Kidney (tissue), 14 donors: Measurements from ENCODE around the gene RNF10. TPM values are rescaled to one million over a fixed set of nuclear protein-coding genes. Genes with fewer than 3 reads are reported as not detected.
A peak's percentile ranks its signal among the peaks of the same experiment; 100 is the strongest.

Experiments
- DNase-seq, 5 donors: peaks; one replicate each; pipeline ENCODE4 v3.0.0-alpha.2; 2013 to 2020
- FAIRE-seq: peaks from 2 replicates; lab custom pipeline; 2012; peaks lifted over from hg19 to GRCh38; lab: Jason Lieb, UNC
- H3K27ac ChIP-seq, 2 donors: one replicate each; pipeline ENCODE4 v1.7.0; 2013; ENCODE audit warnings: low read depth in 2 of 2, low read length in 2 of 2, inconsistent platforms in 1 of 2
- H3K27me3 ChIP-seq: one replicate; pipeline ENCODE4 v1.7.1; 2013; ENCODE audit warnings: low read length, inconsistent platforms; ENCODE audit not compliant: control insufficient read depth, insufficient read depth
- H3K36me3 ChIP-seq, 3 donors: one replicate each; pipeline versions ENCODE4 v1.7.0 to v1.7.1; 2013; ENCODE audit warnings: low read length in 3 of 3, control low read depth in 1 of 3, inconsistent platforms in 1 of 3; ENCODE audit not compliant: insufficient read depth in 3 of 3, control insufficient read depth in 2 of 3
- H3K4me1 ChIP-seq, 3 donors: one replicate each; pipeline versions ENCODE4 v1.7.0 to v1.7.1; 2013; ENCODE audit warnings: low read length in 3 of 3, inconsistent platforms in 1 of 3, low read depth in 1 of 3; ENCODE audit not compliant: control insufficient read depth in 2 of 3, insufficient read depth in 2 of 3
- H3K4me3 ChIP-seq, 3 donors: one replicate each; pipeline versions ENCODE4 v1.7.0 to v1.8.1; 2013; ENCODE audit warnings: low read length in 3 of 3, control low read depth in 1 of 3, inconsistent platforms in 1 of 3
- H3K9ac ChIP-seq, 3 donors: one replicate each; pipeline versions ENCODE4 v1.7.0 to v1.7.1; 2013; ENCODE audit warnings: low read length in 3 of 3, control low read depth in 1 of 3, inconsistent platforms in 1 of 3
- H3K9me3 ChIP-seq, 3 donors: one replicate each; pipeline versions ENCODE4 v1.7.0 to v1.7.1; 2013; ENCODE audit warnings: low read length in 3 of 3, control low read depth in 1 of 3, inconsistent platforms in 1 of 3; ENCODE audit not compliant: control insufficient read depth in 2 of 3, insufficient read depth in 1 of 3
- intact Hi-C: fragments of 100-400 bp; cut with DNase I; formaldehyde crosslinking; loops from one replicate; pipeline ENCODE4 v1.11.1; 2022
- polyA plus RNA-seq: library from polyadenylated mRNA; stranded (reverse); fragments of 350-450 nt; fragmentation: Illumina TruSeq; extraction: RNeasy Lipid Tissue Mini Kit (QIAGEN cat#74804); gene quantifications from one replicate; pipeline ENCODE4 v1.2.3, GENCODE V29; 2014; ENCODE audit warnings: low read depth, low replicate concordance; ENCODE audit not compliant: insufficient read depth
- total RNA-seq: library from RNA; stranded (reverse); fragmentation: NEBNext Ultra II Directional; extraction: Animal tissue kit (Norgen Biotek cat#: 25700); gene quantifications from one replicate; pipeline ENCODE4 v1.2.1, GENCODE V29; 2021
- TF ChIP-seq, protein P1 (sequence below): IDR thresholded peaks from 3 replicates; pipeline ENCODE4 v1.5.1; 2012; ENCODE audit warnings: mild to moderate bottlenecking, moderate library complexity, borderline replicate concordance; ENCODE audit not compliant: insufficient read depth; ENCODE audit errors: extremely low read depth
- donor health status: control.
- donor health status: control.
- donor health status: control.
- donor health status: control.
- donor health status: control.
- donor health status: DM: yes; HTN: yes; CAD: no.
- donor health status: Normal renal cell carcinoma (clear cell type).

RNF10 gene
- total and polyA plus RNA-seq, 2 donors from 2014 or later, result 220 to 229 TPM

DNA sequence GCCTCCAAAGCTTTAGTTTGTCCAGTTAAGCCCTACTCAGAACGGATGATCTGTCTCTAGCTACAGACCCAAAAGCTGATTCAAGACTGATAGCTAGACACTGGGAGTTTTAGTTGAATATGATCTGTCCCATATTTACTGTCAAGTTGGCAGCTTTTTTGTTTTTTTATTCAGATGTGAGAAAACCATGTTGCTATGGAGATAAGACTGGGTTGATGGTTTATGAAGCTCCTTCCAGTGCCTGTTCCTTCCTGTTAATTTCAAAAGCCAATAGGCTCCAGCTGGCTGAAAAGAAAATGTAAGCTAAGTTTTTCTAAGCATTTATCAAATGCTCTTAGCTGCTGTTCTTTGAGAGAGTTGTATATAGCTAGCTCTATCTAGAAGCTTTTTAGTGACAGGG is 33.6 kb upstream of the RNF10 start:
- TF ChIP-seq, protein P1, sequence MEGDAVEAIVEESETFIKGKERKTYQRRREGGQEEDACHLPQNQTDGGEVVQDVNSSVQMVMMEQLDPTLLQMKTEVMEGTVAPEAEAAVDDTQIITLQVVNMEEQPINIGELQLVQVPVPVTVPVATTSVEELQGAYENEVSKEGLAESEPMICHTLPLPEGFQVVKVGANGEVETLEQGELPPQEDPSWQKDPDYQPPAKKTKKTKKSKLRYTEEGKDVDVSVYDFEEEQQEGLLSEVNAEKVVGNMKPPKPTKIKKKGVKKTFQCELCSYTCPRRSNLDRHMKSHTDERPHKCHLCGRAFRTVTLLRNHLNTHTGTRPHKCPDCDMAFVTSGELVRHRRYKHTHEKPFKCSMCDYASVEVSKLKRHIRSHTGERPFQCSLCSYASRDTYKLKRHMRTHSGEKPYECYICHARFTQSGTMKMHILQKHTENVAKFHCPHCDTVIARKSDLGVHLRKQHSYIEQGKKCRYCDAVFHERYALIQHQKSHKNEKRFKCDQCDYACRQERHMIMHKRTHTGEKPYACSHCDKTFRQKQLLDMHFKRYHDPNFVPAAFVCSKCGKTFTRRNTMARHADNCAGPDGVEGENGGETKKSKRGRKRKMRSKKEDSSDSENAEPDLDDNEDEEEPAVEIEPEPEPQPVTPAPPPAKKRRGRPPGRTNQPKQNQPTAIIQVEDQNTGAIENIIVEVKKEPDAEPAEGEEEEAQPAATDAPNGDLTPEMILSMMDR, result no peak

DNA sequence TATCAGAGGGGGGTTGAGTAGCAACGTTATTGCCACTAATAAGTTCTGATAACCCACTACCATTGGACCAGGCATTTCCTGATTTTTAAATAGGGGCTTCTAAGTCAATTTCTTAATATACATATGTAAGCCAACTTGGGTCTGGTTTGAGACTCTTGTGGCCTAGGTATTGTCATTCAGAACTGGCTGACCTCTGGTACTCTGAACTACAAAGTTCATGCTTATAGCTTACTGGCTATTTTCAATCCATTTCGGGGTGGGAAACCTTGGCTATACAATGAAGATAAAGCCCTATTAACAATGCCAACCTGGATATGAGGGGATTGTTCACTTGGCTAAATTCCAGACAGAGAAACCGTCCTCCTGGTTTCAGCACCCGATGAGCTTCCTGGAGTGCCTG is 29.6 kb upstream of the RNF10 start:
- FAIRE-seq, result no peak

More for the DNA sequence above, 33.6 kb upstream of the RNF10 start:
- no peak overlapping the region for H3K27ac ChIP-seq
- no peak overlapping the region for H3K4me3 ChIP-seq
- intact Hi-C loops, result no loop called here
- DNase-seq (peak in 1 of 5 donors; percentile 11), FAIRE-seq (no peak)
- no peaks in the 10 kb centered on the region for H3K9me3 ChIP-seq
- H3K9ac ChIP-seq, result no peak overlapping the region
- H3K36me3 ChIP-seq, result peaks cover 4 to 28% (median 10%) of the 10 kb centered on the region in 3 donors
- no peaks in the 10 kb centered on the region for H3K27me3 ChIP-seq
- H3K4me1 ChIP-seq, result peaks cover 3% of the 10 kb centered on the region in 3 donors

DNA sequence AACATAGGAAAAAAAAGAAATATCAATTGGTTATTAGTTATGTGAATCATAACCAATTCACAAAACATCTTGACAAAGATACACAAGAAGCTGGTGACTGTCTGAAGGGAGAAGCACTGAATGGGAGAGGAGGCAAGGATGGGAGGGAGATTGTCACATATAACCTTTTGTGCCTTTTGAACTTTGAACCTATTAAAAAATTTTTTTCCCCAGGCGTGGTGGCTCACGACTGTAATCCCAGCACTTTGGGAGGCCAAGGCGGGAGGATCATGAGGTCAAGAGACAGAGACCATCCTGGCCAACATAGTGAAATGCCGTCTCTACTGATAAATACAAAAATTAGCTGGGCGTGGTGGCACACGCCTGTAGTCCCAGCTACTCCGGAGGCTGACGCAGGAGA is 25.6 kb upstream of the RNF10 start:
- Histone ChIP-seq H3K9me3 (no peaks in the 10 kb centered on the region), H3K9ac (no peak overlapping the region), H3K27me3 (no peaks in the 10 kb centered on the region), H3K4me3 (no peak overlapping the region), H3K27ac (no peak overlapping the region), H3K4me1 (no peaks in the 10 kb centered on the region), H3K36me3 (peaks cover 9 to 19% (median 14%) of the 10 kb centered on the region in 3 donors)
- intact Hi-C loops, result no loop called here
- TF ChIP-seq, protein P1, result no peak
- no peak for DNase-seq
- FAIRE-seq, result no peak

More for the DNA sequence above, 29.6 kb upstream of the RNF10 start:
- no peaks in the 10 kb centered on the region for H3K9me3 ChIP-seq
- no peak overlapping the region for H3K4me3 ChIP-seq
- peaks cover 7 to 26% (median 7%) of the 10 kb centered on the region in 3 donors for H3K36me3 ChIP-seq
- TF ChIP-seq, protein P1, result no peak
- H3K27me3 ChIP-seq, result no peaks in the 10 kb centered on the region
- no peak overlapping the region for H3K9ac ChIP-seq
- no peaks in the 10 kb centered on the region for H3K4me1 ChIP-seq
- intact Hi-C loops, result no loop called here
- DNase-seq, result no peak
- H3K27ac ChIP-seq, result no peak overlapping the region

DNA sequence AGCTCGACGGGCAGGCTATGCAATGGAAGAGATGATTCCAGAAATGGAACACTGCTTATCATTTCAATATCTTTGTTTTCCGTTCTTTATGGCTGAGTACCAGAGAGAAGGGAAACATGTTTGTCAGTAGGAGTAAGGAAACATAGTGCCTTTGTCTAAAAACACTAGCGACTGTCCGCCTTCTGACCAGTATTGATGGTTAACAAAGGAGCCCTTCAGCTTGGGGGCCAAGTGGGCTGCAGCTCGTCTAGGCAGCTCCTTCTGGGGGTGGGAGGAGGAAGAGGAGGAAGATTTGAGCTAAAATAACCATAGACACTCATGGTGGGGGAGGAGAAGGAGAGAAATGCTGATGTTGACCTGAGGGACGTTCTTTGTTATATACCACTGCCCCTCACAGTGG is 20.2 kb upstream of the RNF10 start:
- Histone ChIP-seq H3K9me3 (no peaks in the 10 kb centered on the region), H3K4me1 (no peaks in the 10 kb centered on the region), H3K4me3 (no peak overlapping the region), H3K9ac (no peak overlapping the region), H3K27ac (no peak overlapping the region), H3K36me3 (peaks cover 4 to 18% (median 17%) of the 10 kb centered on the region in 3 donors), H3K27me3 (no peaks in the 10 kb centered on the region)
- intact Hi-C loops, result no loop called here
- DNase-seq, result no peak
- no peak for FAIRE-seq
- TF ChIP-seq, protein P1, result no peak
